GM19324 (cell line): ENCODE data around the gene PICALM.
A peak's percentile ranks its signal among the peaks of the same experiment; 100 is the strongest.

ENCODE experiments used
- ATAC-seq: cut with Tn5 transposase; IDR thresholded peaks from one replicate; pipeline ENCODE4 v1.9.1; 2021; ENCODE audit warnings: mild to moderate bottlenecking, moderate library complexity; ENCODE audit not compliant: unreplicated experiment, low FRiP score

The PICALM gene

GRCh38 chr11:86087256-86087655 is 18.4 kb upstream of the PICALM start:
- no peak for ATAC-seq

GRCh38 chr11:86081455-86081854 is 12.6 kb upstream of the PICALM start:
- no peak for ATAC-seq

- no peak for ATAC-seq
Observed at GRCh38 chr11:86079421-86079820, 10.5 kb upstream of the PICALM start.

DNA sequence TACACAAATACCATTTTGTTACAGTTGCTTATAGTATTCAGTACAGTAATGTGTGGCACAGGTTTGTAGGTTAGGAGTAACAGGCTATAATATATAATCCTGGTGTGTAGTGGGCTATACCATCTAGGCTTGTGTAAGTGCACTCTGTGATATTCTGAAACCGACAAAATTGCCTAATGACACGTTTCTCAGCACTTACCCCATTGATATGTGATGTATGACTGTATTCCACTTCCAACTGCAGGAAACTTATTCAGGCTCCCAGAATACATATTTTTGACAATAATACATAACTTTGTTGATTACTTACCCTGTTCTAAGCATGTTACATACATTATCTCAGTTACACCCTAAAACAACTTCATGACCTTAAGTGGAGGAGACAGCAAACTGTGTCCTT is 5.1 kb upstream of the PICALM start:
- ATAC-seq = no peak

DNA sequence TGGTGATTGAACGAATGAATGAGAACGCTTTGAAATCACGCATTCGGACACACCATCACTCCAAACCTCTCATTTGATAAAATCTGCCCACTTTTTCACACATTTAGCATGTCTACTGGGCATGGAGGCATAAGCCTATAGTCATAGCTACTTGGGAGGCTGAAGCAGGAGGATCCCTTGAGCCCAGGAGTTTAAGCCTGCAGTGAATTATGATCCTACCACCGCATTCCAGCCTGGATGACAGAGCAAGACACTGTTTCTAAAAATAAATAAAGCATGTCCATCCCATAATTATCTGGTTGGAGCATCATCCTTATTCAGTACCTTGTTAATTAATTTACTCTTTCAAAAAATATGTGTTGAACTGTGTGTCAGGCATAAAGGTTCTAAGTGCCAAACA is 3.3 kb upstream of the PICALM start:
- no peak for ATAC-seq

- no peak for ATAC-seq
Observed at GRCh38 chr11:86070142-86071056, 1.5 kb upstream of the PICALM start.

- ATAC-seq = no peak
Observed at GRCh38 chr11:86069408-86070101, 671 bp upstream of the PICALM start.

GRCh38 chr11:86068138-86068871 is 579 bp downstream of the PICALM start:
- ATAC-seq = peak; percentile 4

- ATAC-seq = no peak
Observed at GRCh38 chr11:86067851-86068137, 1.1 kb downstream of the PICALM start.

DNA sequence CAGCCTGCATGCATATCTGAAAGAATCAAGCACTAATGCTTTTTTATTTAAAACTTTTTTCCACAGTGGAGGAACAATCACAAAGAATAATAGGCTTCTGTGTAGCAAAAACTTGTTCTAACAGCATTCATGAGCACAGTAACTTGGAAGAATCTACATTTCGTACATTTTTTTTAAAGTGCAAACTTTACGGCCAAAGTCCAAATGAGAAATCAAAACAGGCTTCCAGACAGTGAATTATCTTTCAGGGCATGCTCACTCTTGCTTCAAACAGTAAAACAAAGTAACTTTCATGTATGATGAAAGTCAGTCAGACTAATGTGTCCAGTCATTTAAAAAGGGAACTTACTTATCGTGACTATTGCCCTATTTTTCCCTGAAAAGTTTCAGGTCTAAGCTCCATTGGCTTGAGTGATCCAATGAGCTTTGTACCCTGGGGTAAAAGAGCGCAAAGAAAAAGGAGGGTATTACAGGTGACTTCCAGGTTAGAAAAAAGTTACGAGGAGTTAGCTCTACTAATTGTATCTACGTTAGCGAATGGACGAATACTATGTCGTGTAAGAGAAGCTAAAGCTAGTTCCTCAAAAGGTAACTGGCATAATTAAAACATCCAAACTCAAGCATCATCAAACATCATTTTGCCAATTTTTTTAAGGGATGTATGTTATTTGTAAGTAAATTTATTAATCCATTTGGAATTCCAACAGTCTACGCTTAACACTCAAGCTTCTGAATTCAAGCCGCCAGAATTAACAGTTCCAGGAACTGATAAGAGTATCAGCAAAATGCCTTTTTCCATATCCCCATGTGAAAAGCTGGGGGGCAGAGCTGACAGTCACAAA is 1.7 kb downstream of the PICALM start:
- no peak for ATAC-seq

DNA sequence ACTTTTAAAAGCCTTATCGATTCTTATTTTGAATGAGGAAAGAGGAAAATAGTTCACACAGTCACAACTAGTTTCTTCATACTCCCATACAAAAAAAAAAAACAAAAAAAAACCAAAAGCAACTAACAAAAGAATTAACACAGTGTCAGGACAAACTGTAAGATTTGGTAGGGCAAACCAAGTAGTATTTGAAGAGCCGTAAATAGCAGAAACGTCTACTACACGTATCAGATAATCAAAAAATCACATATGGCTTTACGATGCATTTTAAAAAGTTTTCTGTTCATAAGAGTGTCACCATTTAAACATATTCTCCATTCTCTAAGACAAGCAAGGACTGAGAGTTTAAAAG is 2.3 kb downstream of the PICALM start:
- no peak for ATAC-seq

- no peak for ATAC-seq
Observed at GRCh38 chr11:86066033-86066432, 2.9 kb downstream of the PICALM start.

GRCh38 chr11:86064220-86064803 is 4.6 kb downstream of the PICALM start:
- no peak for ATAC-seq

GRCh38 chr11:86063536-86063935 is 5.3 kb downstream of the PICALM start:
- no peak for ATAC-seq

- ATAC-seq = no peak
Observed at GRCh38 chr11:86062719-86063118, 6.2 kb downstream of the PICALM start.

GRCh38 chr11:86061483-86062205 is 7.2 kb downstream of the PICALM start:
- ATAC-seq = no peak

GRCh38 chr11:86060544-86060943 is 8.3 kb downstream of the PICALM start:
- no peak for ATAC-seq

DNA sequence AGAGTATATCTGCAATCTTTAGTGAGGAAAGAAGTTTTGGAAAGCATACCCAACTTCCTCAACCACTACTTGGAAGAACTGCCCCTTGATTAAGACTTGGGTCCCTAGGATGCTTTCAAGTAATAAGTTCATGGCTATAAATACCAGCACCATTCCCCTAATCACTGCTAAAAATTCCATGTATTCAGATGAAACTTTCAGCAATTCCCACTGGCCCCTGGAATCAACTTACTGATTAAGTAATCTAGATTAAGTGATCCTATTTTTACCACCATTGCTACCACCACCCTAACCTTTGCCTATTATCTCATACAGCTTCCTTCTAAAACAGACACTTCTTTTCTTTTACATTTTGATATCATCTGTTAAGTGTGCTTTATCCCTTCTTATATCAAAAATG is 10.5 kb downstream of the PICALM start:
- no peak for ATAC-seq

- no peak for ATAC-seq
Observed at GRCh38 chr11:86056351-86056854, 12.5 kb downstream of the PICALM start.
